Stimulated activated CD8-positive, alpha-beta memory T cell treated with anti-CD3 and anti-CD28 coated beads, Interleukin-7, amount 100 ng/mL, for 24 hours (primary cell): Measurements from ENCODE around the gene PPP1R36.
"Not testable (repeated sequence)": the region's sequence is repeated elsewhere in the genome, so short reads cannot be mapped to it uniquely, and the experiment has no call there.

Experiments
- DNase-seq: peaks from one replicate; pipeline ENCODE4 v3.0.0-alpha.2; 2020; ENCODE audit warnings: low read depth

PPP1R36 gene

DNA sequence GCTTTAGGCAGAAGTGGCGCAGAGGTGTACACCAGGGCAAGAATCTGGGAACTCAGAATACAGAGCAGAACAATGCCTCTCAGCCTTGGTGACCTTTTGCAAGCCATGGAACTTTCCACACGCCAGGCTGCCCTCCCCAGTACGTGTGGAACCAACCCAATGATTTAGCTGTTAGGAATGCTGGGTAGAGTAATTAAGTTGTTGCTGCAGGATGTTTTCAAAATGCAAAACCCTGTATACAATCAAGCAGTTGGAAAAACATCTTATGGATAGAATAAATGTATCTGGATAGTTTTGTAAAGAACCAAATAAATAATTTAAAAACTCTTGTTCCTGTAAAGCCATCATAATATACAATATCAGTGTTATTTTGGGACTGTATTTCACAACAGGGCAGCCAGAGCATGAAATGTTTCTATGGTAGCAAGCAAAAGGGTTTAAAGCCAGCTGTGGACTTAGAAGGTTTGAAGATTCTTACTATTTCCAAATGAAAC is 19.4 kb downstream of the PPP1R36 start:
- DNase-seq = no peak

DNA sequence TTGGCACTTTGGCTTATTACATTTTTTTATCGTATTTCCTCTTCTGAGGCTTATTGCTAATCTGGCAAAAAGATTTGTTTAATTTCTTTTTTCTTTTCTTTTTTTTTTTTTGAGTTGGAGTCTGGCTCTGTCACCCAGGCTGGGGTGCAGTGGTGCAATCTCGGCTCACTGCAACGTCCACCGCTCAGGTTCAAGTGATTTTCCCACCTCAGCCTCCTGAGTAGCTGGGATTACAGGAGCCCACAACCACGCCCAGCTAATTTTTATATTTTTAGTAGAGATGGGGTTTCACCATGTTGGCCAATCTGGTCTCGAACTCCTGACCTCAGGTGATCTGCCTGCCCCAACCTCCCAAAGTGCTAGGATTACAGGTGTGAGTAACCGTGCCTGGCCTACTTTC is 19.9 kb downstream of the PPP1R36 start:
- not testable (repeated sequence) for DNase-seq

DNA sequence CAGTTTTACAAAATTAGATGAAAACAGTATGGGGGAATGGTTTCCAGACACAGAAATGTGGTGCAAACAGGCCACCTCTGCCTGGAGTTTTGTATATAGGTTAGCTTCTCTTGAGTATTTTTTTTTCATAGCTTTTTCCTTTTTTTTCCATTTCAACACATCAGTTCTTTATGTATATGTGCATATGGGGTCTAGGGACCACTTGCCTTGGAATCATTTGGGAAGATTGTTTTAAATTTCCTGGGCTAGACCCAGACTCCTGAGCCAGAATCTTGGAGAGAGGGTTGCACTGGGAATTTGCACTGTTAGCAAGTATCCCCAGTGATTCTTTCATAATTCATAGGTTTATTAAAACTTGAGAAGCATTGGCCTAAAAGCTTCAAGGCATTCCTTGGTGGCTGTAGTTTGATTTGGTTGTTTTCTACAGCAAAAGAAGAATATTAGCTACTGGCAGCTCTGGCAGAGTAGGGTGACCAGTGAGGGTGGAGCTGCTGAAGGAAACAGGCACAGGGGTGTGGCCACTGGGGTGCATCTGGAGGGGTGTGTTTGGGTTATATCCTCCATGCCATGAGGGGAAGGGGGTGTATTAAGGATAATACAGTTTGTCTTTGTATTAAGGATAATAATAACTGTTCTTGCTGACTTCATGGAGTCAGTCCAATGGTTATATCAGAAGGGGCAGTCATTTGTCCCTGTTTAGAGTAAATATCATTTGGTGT is 22.8 kb downstream of the PPP1R36 start:
- no peak for DNase-seq

DNA sequence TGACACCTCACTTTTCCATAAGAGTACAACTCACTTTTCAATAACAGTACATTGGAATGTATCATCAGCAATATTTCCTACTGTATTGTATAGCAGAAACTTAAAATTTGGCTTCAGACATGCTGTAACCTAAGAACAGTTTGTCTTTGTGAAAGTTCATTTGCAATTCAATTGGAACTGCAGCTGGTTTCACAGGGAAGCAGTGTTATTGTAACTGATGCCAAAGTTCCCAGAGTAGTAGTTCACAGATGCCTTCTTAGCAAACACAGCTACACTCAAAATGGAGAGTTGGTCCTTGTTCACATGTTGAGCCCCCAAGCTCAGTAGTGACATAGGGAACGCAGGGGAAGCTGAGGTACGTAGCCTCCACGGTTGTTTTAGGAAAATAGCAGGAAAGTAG is 23.3 kb downstream of the PPP1R36 start:
- no peak for DNase-seq

DNA sequence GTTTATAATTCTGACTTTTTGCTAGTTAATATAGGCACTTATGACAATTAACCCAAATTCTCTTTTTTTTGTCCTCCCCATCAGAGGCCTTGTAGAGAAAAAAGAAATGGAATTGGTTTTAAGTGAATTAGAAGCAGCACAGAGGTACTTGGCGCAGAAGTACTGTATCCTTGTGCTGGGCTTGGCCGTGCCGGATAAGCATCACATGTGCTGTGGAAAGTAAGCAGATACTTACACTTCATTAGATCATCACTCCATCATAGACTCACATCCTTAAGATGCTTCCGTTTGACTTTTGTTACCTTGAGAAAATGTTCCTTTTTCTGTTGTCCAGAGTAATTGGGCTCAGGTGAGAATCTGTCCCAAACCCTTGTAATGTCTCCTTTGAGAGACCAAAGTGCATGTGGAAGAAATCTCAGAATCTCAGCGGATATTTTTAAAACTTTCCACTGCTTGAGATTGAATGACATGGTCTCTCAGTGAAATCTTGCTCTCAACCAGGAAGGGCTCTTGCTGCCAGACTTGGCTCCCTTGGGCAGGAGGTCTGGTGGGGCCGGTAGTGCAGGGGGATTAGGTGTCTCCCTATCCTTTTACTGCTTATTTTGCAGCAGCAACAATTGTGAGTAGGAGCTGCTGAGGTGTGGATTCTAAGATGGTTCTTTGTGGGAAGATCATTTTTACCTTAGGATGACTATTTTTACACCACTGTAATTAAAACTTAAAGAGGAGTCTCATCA is 24.8 kb downstream of the PPP1R36 start:
- no peak for DNase-seq

DNA sequence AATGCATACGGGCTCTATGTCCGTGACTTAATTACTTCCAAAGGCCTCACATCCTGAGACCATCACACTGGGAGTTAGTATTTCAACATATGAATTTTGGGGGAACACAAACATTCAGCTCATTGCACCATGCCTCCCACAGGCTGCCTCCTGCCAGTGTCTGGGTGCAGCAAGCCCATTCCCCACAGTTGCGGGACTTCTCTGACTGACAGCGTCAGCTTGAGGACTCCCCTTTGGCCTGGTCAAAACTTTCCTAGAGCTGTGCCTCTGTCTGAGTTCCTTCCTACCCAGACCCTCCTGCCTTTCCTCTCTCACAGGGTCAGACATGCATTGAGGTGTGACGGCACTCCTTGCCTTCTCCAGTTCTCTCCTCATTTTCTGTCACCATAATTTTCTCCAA is 27.4 kb downstream of the PPP1R36 start:
- no peak for DNase-seq

DNA sequence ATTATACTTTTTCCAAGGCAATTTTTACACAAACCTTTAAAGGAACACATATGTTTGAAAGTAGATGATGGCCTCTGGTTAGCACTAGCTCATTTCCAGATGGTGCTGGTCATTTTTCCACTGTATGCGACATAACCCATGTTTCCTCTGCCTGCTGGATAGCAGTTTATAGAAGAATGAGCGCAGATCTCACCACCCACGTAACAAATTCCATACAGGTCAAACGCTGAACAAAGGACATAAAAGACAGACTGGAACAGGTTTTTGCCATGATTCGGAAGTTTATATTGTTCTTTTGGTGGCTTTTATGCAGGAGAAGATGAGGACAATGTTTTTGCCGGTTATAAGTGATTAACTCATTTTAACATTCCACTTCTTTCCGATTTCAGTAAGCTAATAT is 30.7 kb downstream of the PPP1R36 start:
- DNase-seq = no peak

DNA sequence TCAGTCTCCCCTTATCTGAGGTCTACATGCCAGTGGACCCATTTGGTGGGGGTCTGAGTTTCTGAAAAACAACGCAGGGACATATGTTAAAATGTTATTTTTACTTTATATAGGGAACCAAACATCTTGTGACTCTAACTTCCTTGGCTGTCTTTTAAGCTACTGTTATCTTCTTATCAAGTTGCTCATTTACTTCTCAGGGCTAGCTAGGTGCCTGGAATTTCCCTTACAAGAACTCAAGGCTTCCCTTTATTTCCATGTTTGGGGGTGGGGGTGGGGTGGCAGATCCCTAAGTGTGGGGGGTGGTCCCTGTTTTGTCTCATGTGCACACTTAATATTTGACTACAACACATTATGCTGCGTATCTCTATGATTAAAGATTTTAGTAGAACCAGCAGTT is 31.6 kb downstream of the PPP1R36 start:
- no peak for DNase-seq

DNA sequence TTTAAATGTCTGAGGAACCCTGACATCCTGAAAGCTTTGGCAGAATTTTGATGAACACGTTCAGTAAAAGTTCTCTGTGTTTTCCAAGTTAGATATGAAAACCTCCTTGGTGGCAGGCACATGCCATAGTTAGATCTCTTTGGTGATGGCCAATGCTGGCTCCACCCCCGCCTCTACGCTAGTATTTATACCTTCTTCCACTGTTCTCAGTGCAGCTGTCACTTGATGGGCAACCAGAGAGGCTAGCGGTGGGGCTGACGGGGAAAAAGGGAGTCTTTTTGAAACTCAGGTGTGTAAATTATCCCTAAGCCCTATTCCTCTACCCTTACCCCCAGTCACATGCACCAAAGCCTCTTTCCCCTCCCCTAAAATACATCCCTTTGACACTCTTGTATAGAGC is 32.1 kb downstream of the PPP1R36 start:
- no peak for DNase-seq

DNA sequence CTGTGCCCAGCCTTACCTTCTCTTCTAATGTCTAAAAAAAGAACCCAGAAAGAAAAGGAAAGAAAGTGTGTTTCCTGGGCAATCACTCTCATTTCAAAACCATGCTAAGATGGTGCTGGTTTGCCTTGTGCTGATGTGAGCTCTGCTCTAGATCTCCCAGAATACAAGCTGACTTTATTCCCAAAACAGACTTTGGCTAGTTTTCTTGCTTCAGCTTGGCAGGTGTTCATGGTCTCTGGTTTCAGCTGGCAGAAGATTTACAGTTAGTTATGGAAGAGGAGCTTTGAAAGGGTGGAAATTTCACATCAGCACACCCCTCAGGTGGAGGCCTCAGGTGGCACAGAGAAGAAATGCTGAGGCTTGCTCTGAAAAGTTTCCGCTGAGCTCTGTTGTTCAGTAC is 34.4 kb downstream of the PPP1R36 start:
- DNase-seq = no peak

DNA sequence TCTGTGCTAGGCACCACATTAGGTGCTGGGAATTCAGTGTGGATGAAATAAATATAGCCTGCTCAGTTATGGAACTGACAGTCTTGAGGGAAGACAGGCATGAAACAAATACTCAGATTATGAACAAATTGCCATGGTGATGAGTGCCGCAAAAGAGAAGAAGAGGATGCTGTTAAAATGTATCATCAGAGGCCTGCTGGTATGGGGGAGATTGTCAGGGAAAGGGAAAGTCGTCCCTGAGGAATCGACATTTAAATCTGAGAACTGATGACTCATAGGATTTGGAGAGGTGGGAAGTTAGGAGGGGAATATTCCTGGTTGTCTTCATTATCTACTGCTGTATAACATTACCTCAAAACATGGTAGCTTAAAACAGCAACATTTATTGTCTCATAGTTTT is 42.0 kb downstream of the PPP1R36 start:
- DNase-seq = no peak

DNA sequence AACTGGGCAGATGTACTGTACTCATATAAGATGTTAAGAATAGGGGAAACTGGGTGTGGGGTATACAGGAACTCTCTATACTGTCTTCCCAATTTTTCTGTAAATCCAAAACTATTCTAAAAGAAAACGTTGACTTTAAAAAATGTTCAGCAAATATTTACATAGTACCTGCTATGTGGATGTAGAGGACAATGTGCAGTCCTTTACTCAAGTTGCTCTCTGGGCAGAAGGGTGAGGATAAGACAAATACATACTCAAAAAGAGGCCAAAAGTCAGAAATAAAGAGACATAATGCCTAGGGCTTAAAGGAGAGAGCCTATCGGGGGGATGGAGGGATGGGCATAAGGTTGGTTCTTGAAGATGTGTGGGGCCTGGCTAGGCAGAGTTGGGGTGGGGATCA is 44.7 kb downstream of the PPP1R36 start:
- no peak for DNase-seq

DNA sequence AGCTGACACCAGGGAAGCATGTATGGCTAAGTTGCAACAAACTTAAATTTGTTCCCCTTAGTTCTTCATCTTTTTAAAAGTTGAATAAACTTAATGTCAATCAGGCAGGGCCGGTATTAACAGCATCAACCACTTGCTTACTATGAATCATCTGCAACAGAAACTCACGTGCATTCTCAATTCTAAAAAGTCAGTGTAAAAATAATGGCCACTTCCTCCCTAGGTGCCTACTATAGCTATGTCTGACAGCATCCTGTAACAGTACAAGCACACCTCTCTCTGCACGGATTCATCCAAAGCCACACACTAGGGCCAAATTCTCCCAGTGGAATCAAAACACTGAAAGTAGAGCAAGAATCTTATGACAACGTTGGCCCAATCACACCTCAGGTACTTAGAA is 48.6 kb downstream of the PPP1R36 start:
- no peak for DNase-seq

DNA sequence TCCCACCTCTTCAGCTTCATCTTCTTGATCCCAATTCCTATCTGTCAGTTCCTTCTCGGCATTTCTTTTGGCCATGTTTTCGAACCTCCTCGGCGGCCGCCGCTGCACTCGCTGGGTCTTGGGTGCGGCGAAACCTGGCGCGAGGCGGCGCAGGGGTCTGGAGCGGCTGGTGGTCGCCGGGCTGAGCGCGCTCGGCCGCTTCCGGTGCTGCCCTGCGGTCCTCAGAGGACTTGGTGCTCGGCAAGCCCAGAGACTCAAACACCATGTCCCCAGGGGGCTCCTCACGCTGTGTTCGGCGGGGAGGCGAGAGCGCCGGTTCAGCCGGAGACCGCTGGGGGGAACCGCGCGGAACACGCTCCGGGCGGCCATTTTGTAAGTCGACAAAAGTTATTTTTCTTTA is 51.8 kb downstream of the PPP1R36 start:
- no peak for DNase-seq

DNA sequence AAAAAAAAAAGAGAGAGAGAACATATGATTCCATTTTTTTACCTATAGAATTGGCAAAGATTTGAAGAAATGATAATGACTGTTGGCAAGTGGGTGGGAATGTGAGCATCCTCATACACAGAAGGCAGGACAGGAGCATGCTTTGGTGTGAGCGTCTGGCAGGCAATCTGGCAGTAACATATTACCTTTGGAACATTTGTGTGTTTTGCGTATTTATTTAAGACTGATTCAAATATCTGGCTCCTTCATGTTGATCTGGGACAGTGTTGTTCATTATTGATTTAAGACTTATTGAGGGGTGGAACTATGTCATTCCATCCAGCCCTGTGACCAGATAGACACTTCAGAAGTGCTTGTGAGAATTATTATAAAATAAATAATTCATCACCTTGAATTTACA is 53.1 kb downstream of the PPP1R36 start:
- no peak for DNase-seq

DNA sequence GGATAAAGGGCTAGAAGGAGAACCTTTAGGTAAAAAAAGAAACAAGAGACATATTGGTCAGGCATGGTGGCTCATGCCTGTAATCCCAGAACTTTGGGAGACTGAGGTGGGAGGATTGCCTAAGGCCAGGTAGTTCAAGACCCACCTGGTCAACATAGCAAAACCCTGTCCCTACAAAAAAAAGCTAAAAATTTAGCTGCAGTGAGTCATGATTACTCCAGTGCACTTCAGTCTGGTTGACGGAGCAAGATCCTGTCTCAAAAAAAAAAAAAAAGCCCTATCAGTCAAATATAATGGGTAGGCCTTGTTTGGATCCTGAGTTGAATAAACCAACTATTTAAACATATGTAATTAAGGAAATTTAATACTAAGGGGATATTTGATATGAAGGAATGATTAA is 54.2 kb downstream of the PPP1R36 start:
- DNase-seq = no peak

DNA sequence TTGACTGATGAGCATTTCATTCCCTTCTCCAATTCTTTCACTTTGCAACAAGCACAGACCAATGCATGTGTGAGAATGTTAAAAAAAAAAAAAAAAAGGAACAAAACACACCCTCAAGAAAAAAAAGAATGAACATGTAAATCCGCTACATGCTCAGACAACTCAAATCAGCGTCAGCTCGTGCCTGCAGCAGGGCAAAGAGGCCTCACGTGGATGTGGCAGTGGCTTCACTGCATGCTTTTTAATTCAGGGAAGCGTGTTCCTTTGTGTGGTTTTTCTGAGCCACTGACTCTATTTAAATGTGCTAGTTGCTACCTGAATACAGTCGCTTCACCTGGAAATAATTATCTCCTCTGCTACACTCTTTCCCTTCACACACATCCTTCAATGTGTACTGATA is 55.1 kb downstream of the PPP1R36 start:
- no peak for DNase-seq

DNA sequence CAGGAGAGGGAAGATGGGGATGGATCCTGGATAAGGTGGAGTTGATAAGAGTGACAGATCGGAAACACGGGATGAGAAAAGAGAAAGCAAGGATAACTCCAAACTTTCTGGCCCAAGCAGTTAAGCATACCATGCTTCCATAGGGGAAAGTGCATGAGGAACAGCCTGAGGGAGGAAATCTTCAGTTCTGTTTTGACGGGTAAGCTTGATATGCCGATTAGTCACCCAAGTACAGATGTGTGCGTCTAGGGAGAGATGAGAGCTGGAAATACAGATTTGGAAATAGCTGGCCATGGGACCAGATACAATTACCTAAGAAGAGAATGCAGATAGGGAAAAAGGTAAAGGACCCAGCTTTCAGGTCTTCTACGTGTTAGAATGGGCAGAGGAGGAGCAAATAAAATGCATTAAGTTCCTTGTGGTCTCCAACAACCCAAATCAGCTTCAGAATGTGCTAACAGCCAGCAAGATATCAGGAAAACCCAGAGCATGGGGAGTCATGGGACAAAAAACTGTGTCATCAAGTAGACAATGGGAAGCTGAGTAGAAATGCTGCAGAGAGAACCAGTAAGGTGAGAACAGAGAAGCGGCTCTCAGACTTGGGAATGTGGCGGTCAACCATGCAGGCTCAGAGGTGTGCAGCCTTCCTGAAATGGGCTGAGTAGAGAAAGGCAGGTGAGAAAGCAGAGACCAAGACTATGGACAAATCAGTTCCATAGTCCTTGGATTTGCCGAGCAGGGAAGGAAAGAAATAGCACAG is 56.3 kb downstream of the PPP1R36 start:
- DNase-seq = no peak

DNA sequence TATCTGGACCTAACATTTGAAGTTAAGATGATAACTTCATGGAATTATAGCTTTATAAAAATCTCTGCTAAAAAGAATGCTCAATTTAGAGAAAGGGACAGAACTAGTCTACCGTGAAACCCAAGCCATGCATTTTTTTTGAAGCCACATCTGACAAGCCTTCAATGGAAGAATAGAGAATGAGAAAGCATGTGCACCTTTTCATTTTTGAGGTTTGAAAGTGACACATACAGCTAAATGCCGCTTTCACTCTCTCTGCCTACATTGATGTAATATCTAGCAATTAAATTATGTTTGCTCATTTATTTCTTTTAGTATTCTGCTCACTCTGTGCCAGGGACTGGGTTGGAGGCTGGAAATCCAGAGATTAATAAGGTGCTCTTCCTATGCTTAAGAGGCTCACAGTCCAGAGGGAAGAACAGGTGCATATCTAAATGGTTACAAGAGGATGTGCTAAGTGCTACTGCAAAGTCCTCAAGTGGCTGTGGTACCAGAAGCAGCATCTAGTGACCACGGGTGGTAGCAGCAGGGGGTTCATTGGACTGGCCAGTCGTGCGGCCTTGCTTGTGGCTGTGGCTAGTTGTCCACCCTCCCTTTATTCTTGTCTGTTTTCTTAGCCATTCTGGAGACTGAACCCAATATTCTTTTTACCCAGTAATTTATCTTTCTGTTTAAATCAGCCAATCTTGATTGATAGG is 60.4 kb downstream of the PPP1R36 start:
- DNase-seq = no peak

DNA sequence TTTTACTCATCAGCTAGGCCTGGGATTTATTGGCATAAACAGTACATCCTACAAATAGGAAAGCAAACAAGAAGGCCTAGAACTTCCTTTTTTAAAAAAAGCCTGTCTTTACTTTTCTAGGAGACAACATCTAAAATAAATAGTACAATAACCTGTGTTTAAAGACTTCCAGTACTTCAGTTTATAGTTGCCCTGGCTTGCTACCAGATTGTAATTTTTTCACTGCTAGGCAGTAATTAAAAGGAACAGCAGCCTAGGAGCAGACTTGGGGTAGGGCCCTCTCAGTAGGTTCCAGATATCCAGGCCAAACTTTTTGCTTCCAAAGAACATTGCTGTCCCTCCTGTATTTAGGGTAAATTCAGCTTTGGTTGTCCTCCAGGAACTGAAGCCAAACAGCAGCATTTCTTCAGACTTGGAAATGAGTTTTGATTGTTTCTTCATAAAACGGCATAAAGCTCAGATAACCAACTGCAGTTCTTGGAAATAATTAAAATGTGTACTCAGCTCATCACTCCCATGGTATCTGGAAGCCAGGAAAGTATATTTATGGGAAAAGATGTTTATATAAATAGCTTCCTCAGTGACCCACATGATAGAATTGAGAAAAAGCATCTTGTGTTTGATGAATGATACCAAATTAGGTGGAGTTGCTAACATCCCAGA is 61.7 kb downstream of the PPP1R36 start:
- no peak for DNase-seq

DNA sequence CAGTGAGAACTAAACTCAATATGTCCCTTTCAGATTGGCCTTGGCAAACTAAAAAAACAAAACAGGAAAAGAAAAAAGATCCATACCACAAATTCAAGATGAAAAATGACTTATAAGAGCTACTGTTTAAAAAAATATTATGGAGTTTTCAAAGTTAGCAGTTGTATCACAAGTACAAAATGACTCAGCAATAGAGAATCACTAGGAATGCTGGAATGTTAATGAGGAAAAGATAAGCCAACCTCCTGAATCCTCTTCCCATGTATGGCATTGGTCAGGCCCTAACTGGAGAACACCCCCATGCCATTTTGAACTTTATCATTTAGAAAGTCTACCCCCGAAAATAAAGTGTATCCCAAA is 62.2 kb downstream of the PPP1R36 start:
- DNase-seq = no peak
